Brain microvascular endothelial cell (primary cell): ENCODE data around the gene C10orf71.

ENCODE experiments used
- DNase-seq: peaks from one replicate; pipeline ENCODE4 v3.0.0-alpha.2; 2020
- H3K27ac ChIP-seq: fragments of 250-450 bp; sonication (Bioruptor Pico); 2 replicates; pipeline ENCODE4 v1.5.1; 2020; ENCODE audit warnings: mild to moderate bottlenecking, moderate library complexity
- H3K27me3 ChIP-seq: fragments of 250-450 bp; sonication (Bioruptor Pico); replicated peaks from 2 replicates; pipeline ENCODE4 v1.5.1; 2020; ENCODE audit warnings: mild to moderate bottlenecking
- H3K36me3 ChIP-seq: fragments of 250-450 bp; sonication (Bioruptor Pico); replicated peaks from 2 replicates; pipeline ENCODE4 v1.5.1; 2020; ENCODE audit warnings: mild to moderate bottlenecking
- H3K4me3 ChIP-seq: 2 replicates; pipeline ENCODE4 v1.5.1; 2011; ENCODE audit warnings: low read depth, mild to moderate bottlenecking, control low read depth, low read length, moderate library complexity
- in situ Hi-C: cut with HindIII; loops from 2 replicates; pipeline ENCODE4 v1.10.0; 2017; ENCODE audit warnings: low sequenced_read_pairs, low pct_ligation_motif_present
- TF ChIP-seq, protein P1 (sequence below): IDR thresholded peaks from 2 replicates; pipeline ENCODE4 v1.5.1; 2011; ENCODE audit warnings: low read depth, mild to moderate bottlenecking, moderate library complexity, low read length, control low read depth, inconsistent platforms; ENCODE audit errors: missing control alignments

Gene C10orf71

DNA sequence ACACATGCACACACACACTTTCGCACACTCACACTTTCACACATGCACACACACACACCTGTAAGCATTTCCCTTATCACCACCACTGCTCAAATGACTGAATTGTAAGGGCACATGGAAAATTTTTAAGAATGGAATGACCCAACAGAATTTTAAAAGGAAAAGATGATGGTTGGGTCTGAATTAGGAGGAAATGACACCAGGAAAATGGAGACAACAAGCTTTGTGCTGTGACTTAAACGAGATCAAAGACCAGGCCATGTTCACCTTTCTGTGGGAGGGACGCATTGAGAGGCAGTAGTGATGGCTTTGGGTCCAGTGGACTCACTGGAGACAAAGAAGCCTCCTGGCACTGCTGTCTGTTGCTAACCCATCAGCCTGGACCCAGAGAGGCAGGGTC, 16.7 kb upstream of the C10orf71 start:
- TF ChIP-seq, protein P1, sequence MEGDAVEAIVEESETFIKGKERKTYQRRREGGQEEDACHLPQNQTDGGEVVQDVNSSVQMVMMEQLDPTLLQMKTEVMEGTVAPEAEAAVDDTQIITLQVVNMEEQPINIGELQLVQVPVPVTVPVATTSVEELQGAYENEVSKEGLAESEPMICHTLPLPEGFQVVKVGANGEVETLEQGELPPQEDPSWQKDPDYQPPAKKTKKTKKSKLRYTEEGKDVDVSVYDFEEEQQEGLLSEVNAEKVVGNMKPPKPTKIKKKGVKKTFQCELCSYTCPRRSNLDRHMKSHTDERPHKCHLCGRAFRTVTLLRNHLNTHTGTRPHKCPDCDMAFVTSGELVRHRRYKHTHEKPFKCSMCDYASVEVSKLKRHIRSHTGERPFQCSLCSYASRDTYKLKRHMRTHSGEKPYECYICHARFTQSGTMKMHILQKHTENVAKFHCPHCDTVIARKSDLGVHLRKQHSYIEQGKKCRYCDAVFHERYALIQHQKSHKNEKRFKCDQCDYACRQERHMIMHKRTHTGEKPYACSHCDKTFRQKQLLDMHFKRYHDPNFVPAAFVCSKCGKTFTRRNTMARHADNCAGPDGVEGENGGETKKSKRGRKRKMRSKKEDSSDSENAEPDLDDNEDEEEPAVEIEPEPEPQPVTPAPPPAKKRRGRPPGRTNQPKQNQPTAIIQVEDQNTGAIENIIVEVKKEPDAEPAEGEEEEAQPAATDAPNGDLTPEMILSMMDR = no peak
- in situ Hi-C loops = no loop called here
- no peak for DNase-seq
- Histone ChIP-seq H3K4me3 (no peak overlapping the region), H3K27me3 (no peaks in the 10 kb centered on the region), H3K36me3 (no peaks in the 10 kb centered on the region), H3K27ac (no peak overlapping the region)

DNA sequence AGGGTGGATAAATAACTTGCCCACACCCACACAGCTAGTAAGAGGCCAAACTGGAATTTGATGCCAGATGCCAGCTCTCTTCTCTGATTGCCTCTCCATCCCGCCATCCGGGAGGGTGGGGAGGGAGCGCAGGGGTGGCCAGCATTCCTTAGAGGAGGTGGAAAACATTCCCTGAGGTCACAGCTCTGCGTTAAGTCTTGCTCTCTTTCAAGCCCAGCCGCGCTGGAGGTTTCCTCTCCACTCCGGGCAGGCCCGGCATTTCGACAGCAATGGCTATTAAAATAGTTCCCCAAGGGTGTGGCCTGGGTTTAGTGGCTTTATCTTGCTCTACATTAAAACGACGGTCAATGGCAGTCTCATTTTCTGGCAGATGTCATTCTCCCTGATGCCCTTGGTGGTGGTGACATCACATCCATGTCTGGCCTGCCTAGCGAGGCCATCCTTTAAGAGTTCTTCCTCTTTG, 16.1 kb upstream of the C10orf71 start:
- in situ Hi-C loops = no loop called here
- DNase-seq = no peak
- TF ChIP-seq, protein P1 = no peak
- H3K4me3 ChIP-seq = no peak overlapping the region
- H3K27me3 ChIP-seq = no peaks in the 10 kb centered on the region
- H3K27ac ChIP-seq = no peak overlapping the region
- H3K36me3 ChIP-seq = no peaks in the 10 kb centered on the region

DNA sequence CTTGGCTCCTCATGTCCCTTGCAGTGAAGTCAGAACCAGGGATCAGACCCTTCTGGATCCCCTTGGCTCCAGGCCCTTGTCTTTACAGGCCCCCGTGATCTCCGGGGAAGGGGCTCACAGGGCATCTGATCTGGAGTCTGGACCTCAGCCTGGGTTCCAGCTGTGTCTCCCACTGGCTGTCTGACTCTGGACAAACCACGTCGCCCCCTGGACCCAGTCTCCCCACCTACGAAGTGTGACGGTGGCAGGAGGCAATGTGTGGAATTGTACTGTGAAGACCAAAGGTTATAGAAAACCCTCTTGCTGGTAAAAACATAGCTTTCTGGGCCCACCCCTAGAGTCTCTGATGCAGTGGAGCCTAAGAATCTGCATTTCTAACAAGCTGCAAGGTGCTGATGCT, 15.5 kb upstream of the C10orf71 start:
- TF ChIP-seq, protein P1 = no peak
- Histone ChIP-seq H3K36me3 (no peaks in the 10 kb centered on the region), H3K27me3 (no peaks in the 10 kb centered on the region), H3K4me3 (no peak overlapping the region), H3K27ac (no peak overlapping the region)
- no peak for DNase-seq
- in situ Hi-C loops = no loop called here

DNA sequence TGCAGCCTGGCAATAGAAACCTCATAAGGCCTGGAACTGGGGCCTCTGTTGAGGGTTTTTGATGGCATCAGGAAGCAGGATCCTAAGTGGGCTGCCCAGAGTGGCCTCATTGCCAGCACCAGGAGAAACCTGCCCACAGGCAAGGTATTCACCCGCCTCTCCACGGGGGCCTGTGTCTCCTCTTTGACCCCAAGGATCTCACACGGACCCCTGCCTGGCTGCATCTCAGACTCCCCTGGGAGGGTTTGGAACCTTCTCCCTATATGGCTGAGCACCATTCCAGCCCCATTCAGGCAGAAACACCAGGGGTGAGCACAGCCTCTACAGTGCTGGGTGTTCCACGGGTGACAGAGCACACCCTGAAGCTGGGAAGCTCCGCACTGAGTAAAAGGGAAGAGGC, 14.6 kb upstream of the C10orf71 start:
- H3K27me3 ChIP-seq = no peaks in the 10 kb centered on the region
- H3K36me3 ChIP-seq = no peaks in the 10 kb centered on the region
- no peak overlapping the region for H3K4me3 ChIP-seq
- H3K27ac ChIP-seq = no peak overlapping the region
- no peak for DNase-seq
- in situ Hi-C loops = no loop called here
- TF ChIP-seq, protein P1 = no peak

DNA sequence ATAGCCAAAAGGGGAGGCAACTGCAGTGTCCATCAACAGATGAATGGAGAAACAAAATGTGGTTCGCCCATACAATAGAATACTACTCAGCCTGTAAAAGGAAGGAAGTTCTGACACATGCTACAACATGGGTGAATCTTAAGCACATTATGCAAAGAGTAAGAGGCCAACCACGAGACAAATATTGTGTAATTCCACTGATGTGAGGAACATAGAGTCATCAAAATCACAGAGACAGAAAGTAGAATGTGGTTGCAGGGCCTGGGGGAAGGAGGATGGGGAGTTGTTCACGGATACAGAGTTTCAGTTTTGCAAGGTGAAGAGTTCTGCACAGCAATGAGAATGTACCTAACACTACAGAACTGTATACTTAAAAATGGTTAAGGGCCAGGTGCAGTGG, 13.7 kb upstream of the C10orf71 start:
- Histone ChIP-seq H3K27me3 (no peaks in the 10 kb centered on the region), H3K27ac (no peak overlapping the region), H3K4me3 (no peak overlapping the region), H3K36me3 (no peaks in the 10 kb centered on the region)
- no peak for DNase-seq
- TF ChIP-seq, protein P1 = no peak
- in situ Hi-C loops = no loop called here

DNA sequence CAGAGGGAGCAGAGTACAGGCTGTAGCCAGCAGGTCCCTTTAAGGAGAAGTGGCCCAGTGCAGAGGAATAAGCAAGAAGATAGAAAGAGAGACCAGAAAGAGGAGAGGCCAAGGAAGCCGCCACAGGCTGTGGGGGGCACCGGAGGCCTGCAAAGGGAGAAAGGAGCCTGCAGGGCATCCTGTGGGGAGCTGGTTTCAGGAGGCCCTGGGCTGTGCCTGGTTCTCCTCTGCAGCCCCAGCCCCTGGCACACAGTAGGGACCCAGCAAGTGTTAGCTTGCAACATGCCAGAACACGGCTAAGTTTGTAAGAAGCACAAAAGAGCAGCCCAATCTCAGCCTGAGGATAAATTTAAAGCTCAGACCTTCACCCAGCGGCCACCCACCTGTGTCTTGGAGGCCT, 12.3 kb upstream of the C10orf71 start:
- Histone ChIP-seq H3K4me3 (no peak overlapping the region), H3K36me3 (no peaks in the 10 kb centered on the region), H3K27ac (no peak overlapping the region), H3K27me3 (no peaks in the 10 kb centered on the region)
- no peak for DNase-seq
- TF ChIP-seq, protein P1 = no peak
- in situ Hi-C loops = no loop called here
